H1 (cell line): ENCODE data around the gene CTNNA3. TPM values are rescaled to one million over a fixed set of nuclear protein-coding genes. Genes with fewer than 3 reads are reported as not detected.

Experiments used
- CTCF ChIA-PET: fragments of 300-600 bp; sonication (Branson Sonifier 250); formaldehyde crosslinking; loops from one replicate; lab custom pipeline; 2021; ENCODE audit not compliant: partially characterized antibody; lab: Charles Lee
- POLR2A ChIA-PET: fragments of 300-600 bp; sonication (Branson Sonifier 250); formaldehyde crosslinking; loops from one replicate; lab custom pipeline; 2021; ENCODE audit warnings: inconsistent platforms; ENCODE audit not compliant: partially characterized antibody; lab: Charles Lee
- DNase-seq, 2 experiments: peaks; one replicate each; pipeline versions ENCODE4 v3.0.0 to v3.0.0-alpha.2; 2010 to 2022; ENCODE audit warnings: low spot score in 2 of 2, low read depth in 1 of 2, mixed read lengths in 1 of 2
- FAIRE-seq: peaks from 2 replicates; lab custom pipeline; 2011; peaks lifted over from hg19 to GRCh38; lab: Jason Lieb, UNC
- H2AFZ ChIP-seq: 2 replicates; pipeline ENCODE4 v1.8.1; 2012; ENCODE audit warnings: low read length, inconsistent platforms
- H2AK5ac ChIP-seq: 2 replicates; pipeline ENCODE4 v1.6.1; 2013; ENCODE audit warnings: low read depth, low read length
- H2BK120ac ChIP-seq: replicated peaks from 2 replicates; pipeline ENCODE3; 2013; ENCODE audit warnings: low read depth, low read length, inconsistent platforms
- H2BK12ac ChIP-seq: 2 replicates; pipeline ENCODE4 v1.6.1; 2013; ENCODE audit warnings: low read depth, low read length
- H2BK15ac ChIP-seq: 2 replicates; pipeline ENCODE4 v1.6.1; 2013; ENCODE audit warnings: low read length
- H2BK20ac ChIP-seq: 2 replicates; pipeline ENCODE4 v1.6.1; 2013; ENCODE audit warnings: low read length
- H2BK5ac ChIP-seq: 2 replicates; pipeline ENCODE4 v1.6.1; 2013; ENCODE audit warnings: low read depth, low read length
- H3K14ac ChIP-seq: 2 replicates; pipeline ENCODE4 v1.6.1; 2013; ENCODE audit warnings: inconsistent platforms; ENCODE audit not compliant: insufficient read length
- H3K18ac ChIP-seq: 2 replicates; pipeline ENCODE4 v1.6.1; 2013; ENCODE audit warnings: low read length; ENCODE audit errors: extremely low read depth
- H3K23ac ChIP-seq: 2 replicates; pipeline ENCODE4 v1.6.1; 2013; ENCODE audit warnings: inconsistent platforms; ENCODE audit not compliant: insufficient read length
- H3K23me2 ChIP-seq: 2 replicates; pipeline ENCODE4 v1.6.1; 2013; ENCODE audit warnings: low read depth, low read length
- H3K27ac ChIP-seq: 2 replicates; pipeline ENCODE4 v1.6.1; 2011; ENCODE audit warnings: low read depth, low read length, inconsistent platforms
- H3K27me3 ChIP-seq, 4 experiments: replicated peaks in 1 of 4; 1 replicate in 1 of 4; 2 replicates in 3 of 4; pipeline versions ENCODE4 v1.6.1 to v1.8.1; 2011 to 2013; ENCODE audit warnings: low read length in 3 of 4, mild to moderate bottlenecking in 3 of 4, inconsistent platforms in 2 of 4, mixed read lengths in 2 of 4, moderate library complexity in 1 of 4; ENCODE audit not compliant: control insufficient read depth in 3 of 4, insufficient read depth in 3 of 4; ENCODE audit errors: extremely low read depth in 1 of 4
- H3K36me3 ChIP-seq, 4 experiments: 2 replicates each; pipeline versions ENCODE4 v1.6.1 to v1.8.1; 2011 to 2013; ENCODE audit warnings: mild to moderate bottlenecking in 4 of 4, low read length in 3 of 4, moderate library complexity in 2 of 4, control low read depth in 1 of 4, inconsistent platforms in 1 of 4; ENCODE audit not compliant: insufficient read depth in 4 of 4, control insufficient read depth in 2 of 4
- H3K4ac ChIP-seq: replicated peaks from 2 replicates; pipeline ENCODE3; 2013; ENCODE audit warnings: low read length, low read depth, mixed read lengths, inconsistent platforms; ENCODE audit not compliant: insufficient read length
- H3K4me1 ChIP-seq, 4 experiments: replicated peaks in 1 of 4; 1 replicate in 1 of 4; 2 replicates in 3 of 4; pipeline versions ENCODE4 v1.6.1 to v1.8.1; 2011 to 2013; ENCODE audit warnings: low read length in 3 of 4, inconsistent platforms in 2 of 4, mixed read lengths in 1 of 4; ENCODE audit not compliant: insufficient read depth in 4 of 4, control insufficient read depth in 3 of 4
- H3K4me2 ChIP-seq, 2 experiments: 2 replicates each; pipeline versions ENCODE4 v1.6.1 to v1.8.1; 2011 to 2013; ENCODE audit warnings: low read depth in 2 of 2, low read length in 2 of 2, control low read depth in 1 of 2, inconsistent platforms in 1 of 2, mild to moderate bottlenecking in 1 of 2; ENCODE audit not compliant: insufficient read depth in 1 of 2
- H3K4me3 ChIP-seq, 4 experiments: fragments of 200-600, 300-600 bp in 1 of 4; sonication (generic), shearing (Covaris generic), sonication (Bioruptor Twin) in 1 of 4; 2 replicates each; pipeline versions ENCODE4 v1.5.1 to v1.8.1; 2011 to 2016; ENCODE audit warnings: low read length in 4 of 4, low read depth in 3 of 4, control low read depth in 2 of 4, inconsistent platforms in 2 of 4, mild to moderate bottlenecking in 2 of 4, mixed read lengths in 1 of 4, moderate library complexity in 1 of 4; ENCODE audit not compliant: insufficient read depth in 2 of 4; ENCODE audit errors: extremely low read depth in 1 of 4
- H3K56ac ChIP-seq: replicated peaks from 2 replicates; pipeline ENCODE3; 2013; ENCODE audit warnings: low read depth, mild to moderate bottlenecking, mixed read lengths, low read length, inconsistent platforms; ENCODE audit not compliant: insufficient read length
- H3K79me1 ChIP-seq: 2 replicates; pipeline ENCODE4 v1.6.1; 2013; ENCODE audit warnings: low read depth, low read length, control low read depth
- H3K79me2 ChIP-seq, 2 experiments: 2 replicates each; pipeline versions ENCODE4 v1.6.1 to v1.8.1; 2012 to 2013; ENCODE audit warnings: low read length in 2 of 2, mild to moderate bottlenecking in 2 of 2, inconsistent platforms in 1 of 2; ENCODE audit not compliant: insufficient read depth in 2 of 2, control insufficient read depth in 1 of 2
- H3K9ac ChIP-seq, 4 experiments: replicated peaks in 1 of 4; 1 replicate in 1 of 4; 2 replicates in 3 of 4; pipeline versions ENCODE4 v1.6.1 to v1.8.1; 2011 to 2013; ENCODE audit warnings: low read depth in 3 of 4, low read length in 3 of 4, control low read depth in 2 of 4, mild to moderate bottlenecking in 2 of 4, moderate library complexity in 2 of 4, inconsistent platforms in 1 of 4; ENCODE audit errors: extremely low read depth in 1 of 4
- H3K9me3 ChIP-seq, 2 experiments: 2 replicates each; pipeline versions ENCODE4 v1.6.1 to v1.8.1; 2012 to 2013; ENCODE audit warnings: mild to moderate bottlenecking in 2 of 2, moderate library complexity in 2 of 2, control low read depth in 1 of 2, inconsistent platforms in 1 of 2, low read depth in 1 of 2, low read length in 1 of 2, mixed read lengths in 1 of 2; ENCODE audit not compliant: insufficient read depth in 2 of 2
- H4K20me1 ChIP-seq, 2 experiments: replicated peaks in 1 of 2; 2 replicates each; pipeline versions ENCODE3 to v1.8.1; 2011 to 2013; ENCODE audit warnings: inconsistent platforms in 2 of 2, low read length in 2 of 2, mild to moderate bottlenecking in 1 of 2; ENCODE audit not compliant: insufficient read depth in 2 of 2, control insufficient read depth in 1 of 2
- H4K5ac ChIP-seq: 2 replicates; pipeline ENCODE4 v1.6.1; 2013; ENCODE audit warnings: low read length, low read depth, mixed read lengths, inconsistent platforms; ENCODE audit not compliant: insufficient read length
- H4K8ac ChIP-seq: 2 replicates; pipeline ENCODE4 v1.8.0; 2013; ENCODE audit warnings: mild to moderate bottlenecking, moderate library complexity, low read length, inconsistent platforms; ENCODE audit not compliant: insufficient read depth; ENCODE audit errors: extremely low read depth
- H4K91ac ChIP-seq: replicated peaks from 2 replicates; pipeline ENCODE3; 2013; ENCODE audit warnings: low read length, mixed read lengths, inconsistent platforms; ENCODE audit not compliant: insufficient read length
- BACH1 ChIP-seq: IDR thresholded peaks from 2 replicates; pipeline ENCODE4 v1.6.1; 2012; ENCODE audit warnings: low read length, improper control_type of control experiment
- CBX5 ChIP-seq: fragments of 300-800, 300-1000 bp; sonication (generic); IDR thresholded peaks from 2 replicates; pipeline ENCODE4 v1.7.1; 2016; ENCODE audit warnings: antibody characterized with exemption, low read length, low read depth
- EZH2 ChIP-seq: fragments of 200-600 bp; sonication (generic); IDR thresholded peaks from 2 replicates; pipeline ENCODE4 v1.7.1; 2012; ENCODE audit warnings: low read depth, mild to moderate bottlenecking, moderate library complexity, low read length, inconsistent platforms; ENCODE audit not compliant: severe bottlenecking
- NANOG ChIP-seq: IDR thresholded peaks from 2 replicates; pipeline ENCODE4 v1.6.1; 2011; ENCODE audit warnings: low read length, low read depth, mild to moderate bottlenecking, inconsistent platforms; ENCODE audit not compliant: insufficient read depth, poor library complexity, severe bottlenecking
- POU5F1 ChIP-seq: IDR thresholded peaks from 2 replicates; pipeline ENCODE4 v1.6.1; 2011; ENCODE audit warnings: low read depth, mild to moderate bottlenecking, low read length, moderate library complexity
- RBBP5 ChIP-seq: IDR thresholded peaks from 2 replicates; pipeline ENCODE4 v1.7.1; 2012; ENCODE audit warnings: low read depth, mild to moderate bottlenecking, inconsistent platforms, low read length, moderate library complexity, borderline replicate concordance
- TAF1 ChIP-seq: IDR thresholded peaks from 2 replicates; pipeline ENCODE4 v1.6.1; 2011; ENCODE audit warnings: mild to moderate bottlenecking, low read depth, low read length
- WGBS, 2 experiments: shearing (Covaris generic) in 1 of 2; methylation state at CpG; one replicate each; pipeline versions ENCODE4 v1.1.6 to v1.1.7; 2013 to 2015; ENCODE audit warnings: low lambda C conversion rate in 2 of 2, mixed read lengths in 2 of 2, inconsistent platforms in 1 of 2, low coverage in 1 of 2, missing lambda C conversion rate in 1 of 2; ENCODE audit not compliant: insufficient replicate concordance in 2 of 2, insufficient coverage in 1 of 2, insufficient read length in 1 of 2; ENCODE audit errors: extremely low coverage in 1 of 2, missing lambda C conversion rate in 1 of 2; 5-methylcytosine and 5-hydroxymethylcytosine counted together
- polyA plus RNA-seq, 7 experiments: library from polyadenylated mRNA; depleted of rRNA in 3 of 7; stranded (reverse) in 5 of 7; unstranded in 2 of 7; fragments of >200 nt in 5 of 7; fragments of 200-250 nt in 2 of 7; gene quantifications; 1 replicate in 5 of 7; 2 replicates in 1 of 7; 4 replicates in 1 of 7; pipeline versions ENCODE4 v1.2.1 to v1.2.3, GENCODE V29; 2011 to 2013; ENCODE audit warnings: missing spikeins in 2 of 7, mixed read lengths in 2 of 7
- total RNA-seq: library from RNA; stranded (reverse); fragmentation: NEBNext Ultra II Directional; extraction: Animal tissue kit (Norgen Biotek cat#: 25700); gene quantifications from 2 replicates; pipeline ENCODE4 v1.2.1, GENCODE V29; 2021
- TF ChIP-seq, protein P1 (sequence below): IDR thresholded peaks from 2 replicates; pipeline ENCODE4 v1.6.1; 2012; ENCODE audit warnings: inconsistent platforms

The CTNNA3 gene
- total and polyA plus RNA-seq, 2 of the 8 experiments (the other 6 are each of a cell fraction or from before 2014, with no cell fraction given) = 1.3 to 1.5 TPM

DNA sequence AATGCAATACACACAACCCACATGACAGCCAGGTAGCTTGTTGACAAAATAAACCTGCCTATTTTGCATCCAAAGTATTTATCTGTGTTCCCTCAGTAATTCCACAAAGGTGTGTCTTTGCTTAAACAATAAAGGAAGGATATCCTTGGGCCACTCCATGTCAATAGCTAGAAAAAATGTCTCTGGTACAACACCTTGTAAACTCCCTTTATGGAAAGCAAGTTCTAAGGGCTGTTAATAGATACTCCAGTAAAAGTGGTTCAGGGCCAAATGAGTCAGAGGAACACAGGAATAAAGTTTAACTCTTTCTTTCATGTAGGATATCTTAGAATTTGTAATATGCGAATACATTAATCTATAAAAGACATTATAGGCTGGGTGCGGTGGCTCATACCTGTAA lies 867.0 kb downstream of the CTNNA3 start:
- no peak overlapping the region for H2BK12ac ChIP-seq
- no peaks in the 10 kb centered on the region for H3K36me3 ChIP-seq
- H3K27me3 ChIP-seq = no peaks in the 10 kb centered on the region; a peak in 1 of 7 replicates
- ChIA-PET POLR2A (no interaction called here), CTCF (no interaction called here)
- no peaks in the 10 kb centered on the region for H3K79me1 ChIP-seq
- FAIRE-seq (no peak), DNase-seq (no peak)
- no peak overlapping the region for H4K5ac ChIP-seq
- H3K23ac ChIP-seq = no peak overlapping the region
- H3K79me2 ChIP-seq = no peaks in the 10 kb centered on the region
- H4K8ac ChIP-seq = no peak overlapping the region
- no peak overlapping the region for H3K9ac ChIP-seq
- no peak overlapping the region for H2BK5ac ChIP-seq
- H4K20me1 ChIP-seq = no peaks in the 10 kb centered on the region
- no peak overlapping the region for H3K14ac ChIP-seq
- H2BK20ac ChIP-seq = no peak overlapping the region
- H2BK120ac ChIP-seq = no peak overlapping the region
- no peak overlapping the region for H3K27ac ChIP-seq
- no peak overlapping the region for H3K4me2 ChIP-seq
- WGBS, 2 experiments = 85% methylated on average over 2 of the region's 2 CpGs; no CpG with 5 or more reads in 1 of the 2 experiments
- no peaks in the 10 kb centered on the region for H3K4me1 ChIP-seq
- no peak overlapping the region for H2AFZ ChIP-seq
- no peaks in the 10 kb centered on the region for H3K23me2 ChIP-seq
- H3K4me3 ChIP-seq = no peak overlapping the region
- no peak overlapping the region for H4K91ac ChIP-seq
- no peak overlapping the region for H2BK15ac ChIP-seq
- H3K4ac ChIP-seq = no peak overlapping the region
- H3K18ac ChIP-seq = no peak overlapping the region
- H3K56ac ChIP-seq = no peak overlapping the region
- H2AK5ac ChIP-seq = no peak overlapping the region
- no peaks in the 10 kb centered on the region for H3K9me3 ChIP-seq
- TF ChIP-seq BACH1 (no peak), EZH2 (no peak), POU5F1 (no peak), NANOG (no peak), CBX5 (no peak), RBBP5 (no peak), TAF1 (no peak)
- TF ChIP-seq, protein P1, sequence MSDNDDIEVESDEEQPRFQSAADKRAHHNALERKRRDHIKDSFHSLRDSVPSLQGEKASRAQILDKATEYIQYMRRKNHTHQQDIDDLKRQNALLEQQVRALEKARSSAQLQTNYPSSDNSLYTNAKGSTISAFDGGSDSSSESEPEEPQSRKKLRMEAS = no peak
